Measurements from ENCODE around the gene AVP.
"Not testable (repeated sequence)": the region's sequence is repeated elsewhere in the genome, so short reads cannot be mapped to it uniquely, and the experiment has no call there.

The AVP gene

DNA sequence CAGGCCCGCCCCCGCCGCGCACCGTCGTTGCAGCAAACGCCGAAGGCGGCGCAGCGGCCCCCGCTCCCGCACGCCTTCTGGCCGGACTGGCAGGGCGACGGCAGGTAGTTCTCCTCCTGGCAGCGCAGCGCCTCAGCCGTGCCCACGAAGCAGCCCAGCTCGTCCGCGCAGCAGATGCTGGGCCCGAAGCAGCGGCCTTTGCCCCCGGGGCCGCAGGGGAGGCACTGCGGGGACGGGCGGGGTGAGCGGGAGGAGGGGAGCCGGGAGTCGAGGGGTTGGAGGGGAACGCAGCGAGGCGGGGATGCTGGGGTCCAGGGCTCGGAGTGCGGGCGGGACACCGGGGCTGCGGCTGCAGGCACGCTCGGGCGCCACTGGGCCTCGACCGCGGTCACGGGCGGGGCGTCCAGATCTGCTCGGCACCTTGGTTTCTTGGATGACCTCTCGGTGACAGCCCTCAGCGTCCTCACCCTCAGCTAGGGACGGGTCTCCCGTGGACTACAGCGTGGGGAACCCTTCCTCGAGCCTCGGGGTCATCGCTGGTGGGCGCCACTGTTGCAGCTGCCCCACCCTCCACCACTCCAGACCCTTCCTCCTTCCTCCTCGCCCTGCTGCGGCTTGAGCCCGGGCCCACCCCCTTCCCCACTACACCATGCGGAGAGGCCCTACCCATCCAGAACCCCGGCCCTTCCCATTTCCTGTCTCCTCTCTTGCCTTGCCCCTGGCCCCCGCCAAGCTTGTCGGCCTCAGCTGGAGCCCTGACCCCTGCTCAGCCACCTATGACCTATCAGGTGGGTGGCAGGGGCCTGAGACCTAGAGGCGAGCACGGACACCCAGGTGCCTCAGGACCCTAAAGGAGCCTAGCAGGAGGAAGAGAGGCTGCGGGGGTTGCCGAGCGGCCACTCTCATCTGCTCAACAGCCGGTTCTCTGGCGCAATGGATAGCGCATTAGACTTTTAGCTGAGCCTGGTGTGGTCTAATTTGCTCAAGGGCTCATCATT, 1.3 kb downstream of the AVP start:
- DNase-seq (ENCODE audit: low read depth), result no peak

DNA sequence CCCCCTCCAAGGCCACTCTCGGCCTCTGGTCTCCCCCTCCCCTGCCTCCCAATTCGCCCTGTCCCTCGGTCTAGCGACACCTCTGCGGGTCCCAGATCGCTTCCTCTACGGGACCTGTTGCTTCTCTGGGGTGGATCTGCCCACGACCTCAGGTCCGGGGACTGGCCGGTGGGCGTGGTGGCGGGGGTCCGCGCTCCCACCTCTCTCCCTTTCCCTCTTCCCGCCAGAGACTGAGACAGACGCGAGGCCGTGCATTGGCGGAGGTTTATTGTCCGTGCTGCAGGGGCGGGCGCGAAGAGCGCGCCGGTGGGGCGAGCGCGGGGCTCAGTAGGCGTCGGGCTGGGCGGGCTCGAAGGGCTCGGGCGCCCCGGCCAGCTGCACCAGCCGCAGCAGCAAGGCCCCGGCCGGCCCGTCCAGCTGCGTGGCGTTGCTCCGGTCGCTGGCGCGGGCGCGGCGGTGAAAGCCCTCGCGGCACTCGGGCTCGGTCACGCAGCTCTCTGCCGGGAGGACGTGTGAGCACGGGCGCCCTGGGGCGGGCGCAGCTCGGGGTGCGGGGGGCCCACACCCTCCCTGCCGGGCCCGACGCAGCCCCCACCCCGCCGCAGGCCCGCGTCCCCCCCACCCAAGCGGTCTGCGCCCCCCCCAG, 2.1 kb downstream of the AVP start:
- DNase-seq (ENCODE audit: low read depth), result no peak

DNA sequence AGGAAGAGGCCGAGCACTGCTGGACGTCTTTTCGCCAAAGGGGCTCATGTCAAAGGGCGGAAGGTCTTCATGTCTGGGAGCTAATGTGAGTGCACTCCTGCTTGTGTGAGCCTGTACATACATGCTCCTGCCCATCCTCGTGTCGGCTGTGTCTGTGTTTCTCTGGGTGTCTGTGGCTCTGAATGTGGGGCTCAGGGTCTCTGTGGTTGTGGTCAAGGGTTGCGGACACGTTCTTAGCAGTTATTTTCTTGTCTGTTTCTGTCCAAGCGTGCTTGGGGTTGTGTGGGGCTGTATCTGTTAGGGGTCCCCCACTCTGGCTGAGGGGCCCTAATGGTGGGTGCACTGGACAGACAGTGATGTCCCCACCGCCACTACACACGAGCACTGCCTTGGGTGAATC, 2.9 kb downstream of the AVP start:
- no peak for DNase-seq (ENCODE audit: low read depth)

DNA sequence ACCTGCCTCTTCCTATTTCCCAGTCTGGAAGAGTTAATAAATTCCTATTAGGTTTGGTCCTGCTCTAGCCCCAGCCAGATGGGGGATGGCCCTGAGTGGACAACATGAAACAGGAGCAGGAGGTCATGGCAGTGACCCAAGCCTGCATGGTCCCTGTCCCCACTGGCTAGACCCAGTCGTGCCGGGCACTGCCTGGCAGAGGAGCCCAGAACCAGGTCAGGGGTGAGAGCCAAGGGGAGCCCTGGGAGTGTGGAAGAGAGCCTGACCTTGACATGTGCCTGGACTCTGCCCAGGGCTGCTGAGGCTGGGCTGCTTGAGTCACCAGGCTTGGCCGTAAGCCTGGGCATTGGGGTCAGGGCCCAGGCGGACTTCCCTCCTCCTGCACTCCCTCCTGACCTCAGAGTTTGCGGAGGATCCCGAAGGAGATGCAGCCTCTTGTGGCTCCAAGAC, 3.6 kb downstream of the AVP start:
- no peak for DNase-seq (ENCODE audit: low read depth)

DNA sequence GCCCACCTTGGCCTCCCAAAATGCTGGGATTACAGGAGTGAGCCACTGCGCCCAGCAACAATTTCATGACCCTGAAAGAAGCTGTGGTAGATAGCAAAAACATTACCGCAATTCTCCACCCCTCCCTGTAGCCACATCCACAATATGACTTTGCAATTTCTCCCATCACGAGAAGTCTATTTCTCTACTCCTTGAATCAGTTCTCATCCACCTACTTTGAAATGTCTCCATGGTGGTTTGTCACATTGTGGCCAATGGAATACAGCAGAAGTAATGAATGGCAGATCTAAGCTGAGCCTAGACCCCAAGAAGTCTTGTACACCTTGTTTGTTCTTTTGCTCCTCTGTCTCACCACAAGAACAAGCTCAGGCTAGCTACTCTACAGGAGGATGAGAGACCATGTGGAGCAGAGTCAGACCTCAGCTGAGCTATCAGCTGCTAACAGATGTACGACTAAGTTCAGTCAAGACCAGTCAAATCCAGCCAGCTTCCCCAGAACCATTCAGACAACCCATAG, 6.8 kb downstream of the AVP start:
- DNase-seq (ENCODE audit: low read depth), result no peak

DNA sequence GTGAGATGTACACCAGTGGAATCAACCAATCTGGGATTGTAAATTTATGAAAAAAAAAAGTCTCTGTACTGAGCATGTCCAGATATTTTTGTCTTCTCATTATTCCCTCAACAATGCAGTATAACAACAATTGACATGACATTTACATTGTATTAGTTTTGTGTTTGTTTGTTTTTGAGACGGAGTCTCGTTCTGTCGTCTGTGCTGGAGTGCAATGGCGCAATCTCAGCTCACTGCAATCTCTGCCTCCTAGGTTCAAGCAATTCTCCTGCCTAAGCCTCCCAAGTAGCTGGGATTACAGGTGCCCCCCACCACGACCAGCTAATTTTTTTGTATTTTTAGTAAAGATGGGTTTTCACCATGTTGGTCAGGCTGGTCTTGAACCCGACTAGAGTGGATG, 9.2 kb downstream of the AVP start:
- not testable (repeated sequence) for DNase-seq (ENCODE audit: low read depth)

DNA sequence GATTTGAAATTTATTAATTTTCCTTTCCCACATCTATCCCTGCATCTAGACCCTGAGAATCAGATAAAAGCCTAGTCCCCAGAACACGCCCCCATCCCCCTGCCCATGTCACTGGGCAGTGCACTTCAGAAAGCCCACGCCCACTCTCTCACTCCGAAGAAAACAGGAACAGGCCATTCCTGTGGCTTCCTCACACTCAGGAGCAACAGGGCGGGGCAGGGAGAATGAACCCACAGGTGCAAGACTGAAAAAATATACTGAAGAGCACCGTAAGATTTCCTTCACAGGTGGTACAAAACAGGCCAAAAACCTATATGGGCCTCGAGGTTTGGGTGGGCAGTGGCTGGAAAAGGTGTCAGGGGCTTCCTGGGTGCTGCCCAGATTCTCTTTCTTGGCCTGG, 9.7 kb downstream of the AVP start:
- no peak for DNase-seq (ENCODE audit: low read depth)

DNA sequence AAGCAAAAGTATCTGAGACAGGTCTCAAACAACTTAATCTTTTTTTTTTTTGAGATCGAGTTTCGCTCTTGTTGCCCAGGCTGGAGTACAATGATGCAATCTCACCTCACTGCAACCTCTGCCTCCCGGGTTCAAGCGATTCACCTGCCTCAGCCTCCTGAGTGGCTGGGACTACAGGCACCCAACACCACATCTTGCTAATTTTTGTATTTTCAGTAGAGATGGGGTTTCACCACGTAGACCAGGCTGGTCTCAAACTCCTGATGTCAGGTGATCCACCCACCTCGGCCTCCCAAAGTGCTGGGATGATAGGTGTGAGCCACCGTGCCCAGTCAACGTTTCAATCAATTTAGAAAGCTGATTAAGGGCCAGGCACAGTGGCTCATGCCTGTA, 11.3 kb downstream of the AVP start:
- not testable (repeated sequence) for DNase-seq (ENCODE audit: low read depth)

DNA sequence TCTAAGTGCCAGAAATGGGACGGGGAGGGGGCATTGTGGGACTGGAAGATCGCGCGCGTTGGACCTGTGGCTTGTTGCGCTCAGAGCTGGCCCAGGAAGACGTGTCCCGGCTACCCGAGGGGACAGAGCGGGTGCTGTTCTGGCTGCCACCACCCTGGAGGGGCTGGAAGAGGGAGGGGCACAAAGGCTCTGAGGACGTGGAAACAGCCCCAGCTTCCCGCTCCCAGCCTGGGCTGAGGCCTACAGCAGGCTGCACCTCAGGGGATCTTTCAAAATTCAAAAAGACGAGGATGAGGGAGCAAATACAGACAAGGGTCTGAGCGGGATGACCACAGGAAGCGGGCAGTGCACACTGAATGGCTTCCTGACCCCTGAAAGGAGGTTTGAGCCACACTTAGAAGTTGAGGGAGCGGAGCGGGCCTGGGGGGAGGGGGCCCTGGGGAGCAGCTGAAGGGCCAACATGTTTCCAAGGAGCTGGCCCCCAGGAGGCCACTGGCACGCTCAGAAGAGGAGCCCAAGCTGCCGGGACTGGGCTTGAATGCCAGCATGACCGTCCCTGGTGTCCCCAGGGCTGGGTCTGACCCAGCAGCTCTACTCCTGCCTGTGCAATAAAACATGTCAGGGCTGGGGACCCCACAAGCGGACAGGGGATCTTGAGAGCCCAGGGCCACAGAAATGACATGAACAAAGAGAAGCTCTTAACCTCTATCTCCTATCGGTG, 11.8 kb downstream of the AVP start:
- DNase-seq (ENCODE audit: low read depth), result no peak

DNA sequence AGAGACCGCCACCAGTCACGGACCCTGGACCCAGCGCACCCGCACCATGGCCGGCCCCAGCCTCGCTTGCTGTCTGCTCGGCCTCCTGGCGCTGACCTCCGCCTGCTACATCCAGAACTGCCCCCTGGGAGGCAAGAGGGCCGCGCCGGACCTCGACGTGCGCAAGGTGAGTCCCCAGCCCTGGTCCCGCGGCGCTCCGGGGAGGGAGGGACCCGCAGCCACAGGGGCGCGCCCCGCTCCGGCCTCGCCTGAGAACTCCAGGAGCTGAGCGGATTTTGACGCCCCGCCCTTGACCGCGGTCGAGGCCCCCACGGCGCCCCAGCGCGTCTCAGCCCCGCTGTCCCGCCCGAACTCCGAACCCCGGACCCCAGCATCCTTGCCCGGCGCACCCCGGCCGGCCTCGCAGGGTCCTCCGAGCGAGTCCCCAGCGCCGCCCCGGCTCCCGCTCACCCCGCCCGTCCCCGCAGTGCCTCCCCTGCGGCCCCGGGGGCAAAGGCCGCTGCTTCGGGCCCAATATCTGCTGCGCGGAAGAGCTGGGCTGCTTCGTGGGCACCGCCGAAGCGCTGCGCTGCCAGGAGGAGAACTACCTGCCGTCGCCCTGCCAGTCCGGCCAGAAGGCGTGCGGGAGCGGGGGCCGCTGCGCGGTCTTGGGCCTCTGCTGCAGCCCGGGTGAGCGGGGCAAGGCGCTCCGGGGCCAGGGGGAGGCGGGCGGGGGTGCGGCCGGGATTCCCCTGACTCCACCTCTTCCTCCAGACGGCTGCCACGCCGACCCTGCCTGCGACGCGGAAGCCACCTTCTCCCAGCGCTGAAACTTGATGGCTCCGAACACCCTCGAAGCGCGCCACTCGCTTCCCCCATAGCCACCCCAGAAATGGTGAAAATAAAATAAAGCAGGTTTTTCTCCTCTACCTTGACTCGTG, 12.7 kb downstream of the AVP start, which contains the start of gene OXT:
OXT (plus strand) TSS at position 11 of the 920 bp plus-strand sequence; CDS start at position 47, 36 bp downstream.
- DNase-seq (ENCODE audit: low read depth), result peak; percentile 70

DNA sequence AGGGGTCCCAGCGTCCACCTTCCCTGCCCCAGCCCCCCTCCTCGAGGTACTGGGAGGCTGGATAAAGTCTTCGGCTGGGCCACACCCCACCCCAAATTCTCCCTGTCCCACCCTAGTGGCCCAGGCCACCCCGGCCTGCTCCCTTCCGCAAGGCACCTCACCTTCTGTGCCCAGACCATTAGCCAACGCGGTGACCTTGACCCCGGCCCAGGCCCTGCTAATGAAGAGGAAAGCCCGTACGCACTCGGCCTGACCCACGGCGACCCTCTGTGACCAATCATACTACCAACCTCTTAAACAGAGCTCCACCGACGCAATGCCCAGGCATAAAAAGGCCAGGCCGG, 13.3 kb downstream of the AVP start:
- no peak for DNase-seq (ENCODE audit: low read depth)

DNA sequence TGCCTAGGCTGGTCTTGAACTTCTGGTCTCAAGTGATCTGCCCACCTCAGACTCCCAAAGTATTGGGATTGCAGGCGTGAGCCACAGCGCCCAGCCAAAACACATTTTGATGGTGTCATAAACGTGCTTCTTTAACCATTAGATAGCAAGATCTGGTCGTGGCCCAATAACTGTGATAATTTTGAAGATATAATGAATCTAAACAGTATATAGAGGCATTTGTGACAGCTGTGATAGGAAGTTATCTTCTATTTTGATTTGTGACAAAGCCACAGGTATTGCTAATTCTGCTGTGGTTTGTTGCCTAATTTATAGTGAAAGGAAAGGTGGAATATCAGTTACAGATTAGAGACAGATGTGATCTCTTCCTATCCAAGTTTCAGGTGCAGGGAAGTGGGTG, 13.8 kb downstream of the AVP start:
- DNase-seq (ENCODE audit: low read depth), result no peak

DNA sequence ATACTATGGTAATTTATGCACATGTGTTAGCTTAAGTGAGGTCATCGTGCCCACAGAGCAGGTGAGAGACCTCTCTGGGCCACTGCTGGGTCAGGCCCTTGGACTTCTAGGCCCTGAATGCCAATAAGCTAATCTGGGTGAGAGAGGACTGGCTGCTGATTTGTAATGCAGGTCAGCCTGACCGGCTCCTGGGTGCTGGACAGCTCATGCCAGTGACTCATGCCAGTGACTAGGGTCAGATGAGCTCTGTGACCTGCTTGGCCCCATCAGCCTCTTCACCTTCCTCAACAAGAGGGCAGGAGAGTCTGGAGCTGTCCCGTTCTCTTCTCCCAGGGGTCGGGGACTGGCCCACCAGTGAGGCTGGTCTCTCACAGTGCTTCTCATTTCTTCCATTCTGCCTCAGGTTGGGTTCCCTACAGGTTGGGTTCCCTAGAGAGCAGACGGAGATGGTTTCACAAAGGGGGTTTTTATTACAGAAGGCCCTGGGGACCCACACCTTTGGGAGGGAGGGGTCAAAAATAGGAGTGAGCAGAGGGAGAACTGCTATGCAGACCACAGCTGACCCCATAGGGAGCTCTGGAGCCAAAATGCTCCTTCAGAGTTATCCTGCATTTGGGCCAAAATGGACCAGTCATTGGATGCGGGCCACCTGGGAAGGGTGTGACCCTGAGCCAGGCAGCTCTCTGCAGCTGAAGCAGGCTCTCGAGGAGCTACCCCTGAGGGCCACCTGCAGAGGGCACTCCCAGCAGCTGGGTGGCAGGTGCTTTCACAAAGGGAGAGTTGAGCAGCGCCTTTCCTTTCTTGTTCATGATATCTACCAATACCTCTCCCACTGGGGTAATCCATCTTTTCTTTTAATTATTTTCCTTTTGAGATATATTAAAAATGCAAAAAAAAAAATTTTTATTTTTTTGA, 15.3 kb downstream of the AVP start:
- peak; percentile 35 for DNase-seq (ENCODE audit: low read depth)

DNA sequence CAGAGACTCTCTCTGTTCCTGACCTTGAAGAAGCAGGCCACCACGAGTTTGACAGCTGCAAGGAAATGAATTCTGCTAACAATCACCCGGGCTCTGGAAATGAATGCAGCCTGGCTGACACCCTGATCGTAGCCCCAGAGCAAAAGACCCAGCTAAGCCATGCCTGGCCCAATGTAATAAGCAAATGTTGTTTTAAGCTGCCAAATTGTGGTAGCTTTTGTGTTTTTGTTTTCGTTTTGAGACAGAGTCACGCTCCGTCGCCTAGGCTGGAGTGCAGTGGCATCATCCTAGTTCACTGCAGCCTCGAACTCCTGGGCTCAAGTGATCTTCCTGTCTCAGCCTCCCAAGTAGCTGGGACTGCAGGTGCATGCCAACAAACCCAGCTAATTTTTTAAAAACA, 16.4 kb downstream of the AVP start:
- DNase-seq (ENCODE audit: low read depth), result no peak

DNA sequence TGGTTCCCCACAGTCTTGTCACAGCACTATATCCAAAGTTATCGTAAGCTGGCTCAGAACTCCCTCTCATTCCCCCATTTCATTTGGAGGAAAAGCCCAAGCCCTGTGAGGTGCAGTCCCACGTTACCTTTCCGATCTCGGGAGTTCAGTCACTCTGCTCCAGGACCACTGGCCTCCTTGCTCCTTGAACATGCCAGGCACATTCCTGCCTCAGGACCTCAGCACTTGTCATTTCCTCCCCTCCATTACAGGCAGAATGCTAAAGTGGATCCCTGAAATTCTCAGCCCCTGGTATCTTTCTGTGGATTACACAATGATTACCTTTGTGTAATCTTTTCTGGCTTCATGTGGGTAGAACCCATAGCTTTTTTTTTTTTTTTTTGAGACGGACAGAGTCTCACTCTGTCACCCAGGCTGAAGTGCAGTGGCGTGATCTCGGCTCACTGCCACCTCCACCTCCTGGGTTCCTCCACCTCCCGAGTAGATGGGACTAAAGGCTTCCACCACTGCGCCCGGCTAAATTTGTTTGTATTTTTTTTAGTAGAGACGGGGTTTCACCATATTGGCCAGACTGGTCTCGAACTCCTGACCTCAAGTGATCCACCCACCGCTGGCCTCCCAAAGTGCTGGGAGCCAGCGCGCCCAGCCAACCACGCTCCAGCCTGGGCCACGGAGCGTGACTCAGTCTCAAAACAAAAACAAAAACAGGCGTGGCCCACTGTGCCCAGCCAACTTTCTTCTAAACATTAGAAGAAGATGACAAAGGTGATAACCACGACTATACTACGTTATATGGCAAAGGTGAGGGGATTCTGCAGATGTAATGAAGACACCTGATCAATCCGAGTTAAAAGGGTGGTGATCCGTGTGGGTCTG, 17.1 kb downstream of the AVP start:
- DNase-seq (ENCODE audit: low read depth), result no peak

DNA sequence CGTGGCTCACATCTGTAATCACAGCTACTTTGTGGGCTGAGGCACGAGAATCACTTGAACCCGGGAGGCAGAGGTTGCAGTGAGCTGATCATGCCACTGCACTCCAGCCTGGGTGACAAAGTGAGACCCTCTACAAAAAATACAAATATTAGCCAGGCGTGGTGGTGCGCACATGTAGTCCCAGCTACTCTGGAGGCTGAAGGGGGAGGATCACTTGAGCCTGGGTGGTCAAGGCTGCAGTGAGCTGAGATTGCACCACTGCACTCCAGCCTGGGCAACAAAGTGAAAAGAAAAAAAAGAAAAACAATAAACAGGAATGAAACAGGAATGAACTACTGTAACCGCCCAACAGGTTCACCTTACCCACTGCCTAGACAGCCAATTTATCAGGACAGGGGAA, 20.4 kb downstream of the AVP start:
- DNase-seq (ENCODE audit: low read depth), result not testable (repeated sequence)

DNA sequence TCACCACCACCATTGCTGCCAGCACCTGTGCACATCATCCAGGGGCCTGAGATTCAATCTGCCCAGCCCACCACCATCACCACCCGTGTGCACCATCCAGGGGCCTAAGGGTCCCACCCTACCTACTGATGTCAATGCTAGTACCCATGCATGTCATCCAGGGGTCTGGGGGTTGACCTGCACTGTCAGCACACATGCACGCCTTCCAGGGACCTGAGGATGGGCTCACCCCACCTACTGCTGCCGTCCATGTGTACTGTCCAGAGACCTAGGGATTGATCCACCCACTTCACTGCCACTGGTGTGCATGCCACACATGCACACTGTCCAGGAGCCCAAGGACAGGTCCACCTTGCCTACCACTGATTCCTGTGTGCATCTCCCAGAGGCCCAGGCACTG, 25.0 kb downstream of the AVP start:
- DNase-seq (ENCODE audit: low read depth), result no peak

DNA sequence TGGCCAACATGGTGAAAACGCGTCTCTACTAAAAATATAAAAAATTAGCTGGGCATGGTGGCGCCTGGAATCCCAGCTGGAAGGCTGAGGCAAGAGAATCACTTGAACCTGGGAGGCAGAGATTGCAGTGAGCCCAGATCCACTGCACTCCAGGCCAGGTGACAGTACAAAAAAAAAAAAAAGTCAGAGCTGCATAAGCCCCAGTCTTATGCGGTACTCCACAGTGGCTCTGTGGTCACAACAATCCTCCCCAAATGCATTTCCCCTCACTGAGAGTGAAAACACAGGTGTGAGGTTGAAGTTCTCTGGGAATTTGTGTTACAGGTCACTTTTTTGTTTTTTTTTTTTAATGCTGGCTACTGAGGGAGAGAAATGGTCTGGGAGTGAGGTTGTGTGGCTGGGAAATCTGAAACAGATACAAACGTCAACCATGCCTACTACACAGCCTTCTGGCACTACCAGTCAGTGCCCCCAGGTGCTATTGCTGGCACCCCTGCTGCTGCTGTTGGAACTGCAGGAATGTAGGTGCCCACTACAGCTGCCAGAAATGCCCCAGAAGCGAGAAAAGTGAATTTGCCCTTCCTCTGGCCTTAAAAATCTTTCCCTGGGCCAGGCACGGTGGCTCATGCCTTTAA, 33.0 kb downstream of the AVP start:
- no peak for DNase-seq (ENCODE audit: low read depth)
